ENCODE data around the gene CORO2B. TPM values are rescaled to one million over a fixed set of nuclear protein-coding genes. Genes with fewer than 3 reads are reported as not detected.

CORO2B gene
- total and polyA plus RNA-seq, 2 experiments from 2014 or later, result 1.6 to 4.6 TPM

GRCh38 chr15:68583936-68584755, 5.4 kb downstream of the CORO2B start:
- ATAC-seq (no peak), DNase-seq (ENCODE audit: low spot score) (no peak)
- Histone ChIP-seq H3K4me2 (no peak overlapping the region), H3K4me3 (no peak overlapping the region), H3K9me2 (ENCODE audit: insufficient read depth) (no peaks in the 10 kb centered on the region), H3K4me1 (ENCODE audit: insufficient read depth) (peaks cover 13% of the 10 kb centered on the region; the same call in 1 of the 2 replicates), H4K20me1 (replicated peaks; ENCODE audit: insufficient read depth) (no peaks in the 10 kb centered on the region), H2AFZ (no peak overlapping the region), H3K27me3 (ENCODE audit: insufficient read depth) (peaks cover 21% of the 10 kb centered on the region), H3K79me2 (replicated peaks; ENCODE audit: insufficient read depth) (no peaks in the 10 kb centered on the region), H3K27ac (ENCODE audit: low read depth) (no peak overlapping the region), H3K36me3 (ENCODE audit: insufficient read depth) (no peaks in the 10 kb centered on the region), H3F3A (replicated peaks; ENCODE audit: low read depth) (0 out of 2 replicates have a peak, but pooled peaks cover 2% of the 10 kb centered on the region)
- no peak overlapping the region for H3K4me3 Mint-ChIP-seq
- TF ChIP-seq JUNB (IDR thresholded peaks at IDR 0.05; ENCODE audit: unreplicated experiment) (no peak), ZNF114 (CRISPR knock-in tag; IDR thresholded peaks at IDR 0.05) (no peak), ZNF331 (CRISPR knock-in tag; IDR thresholded peaks at IDR 0.05; ENCODE audit: low read depth) (no peak), POLR2AphosphoS5 (IDR thresholded peaks at IDR 0.05; ENCODE audit: low read depth) (no peak), ZNF462 (CRISPR knock-in tag; IDR thresholded peaks at IDR 0.05) (no peak), ETS1 (IDR thresholded peaks at IDR 0.05) (no peak), EZH2phosphoT487 (IDR thresholded peaks at IDR 0.05; ENCODE audit: unreplicated experiment) (no peak), EZH2 (IDR thresholded peaks at IDR 0.05; ENCODE audit: low read depth, unreplicated experiment) (no peak), NANOG (IDR thresholded peaks at IDR 0.05; ENCODE audit: borderline replicate concordance) (no peak), REST (IDR thresholded peaks at IDR 0.05; ENCODE audit: unreplicated experiment) (no peak), CREB1 (CRISPR knock-in tag; IDR thresholded peaks at IDR 0.05; ENCODE audit: low read depth) (no peak)
- H3K9me3 Mint-ChIP-seq, result no peaks in the 10 kb centered on the region
- no peak overlapping the region for H3K27ac Mint-ChIP-seq
- peaks cover 20% of the 10 kb centered on the region for H3K27me3 Mint-ChIP-seq (ENCODE audit: insufficient read depth, low read depth, poor library complexity)
- peaks cover 56% of the 10 kb centered on the region for H3K4me1 Mint-ChIP-seq
- no peaks in the 10 kb centered on the region for H3K36me3 Mint-ChIP-seq (ENCODE audit: low read depth)

All from GM23338 (cell line).